GM12864 (cell line): ENCODE measurements around the gene ZC3H15.

Experiments
- DNase-seq: peaks from one replicate; pipeline ENCODE4 v3.0.0-alpha.2; 2011; ENCODE audit warnings: low read depth
- H3K4me3 ChIP-seq: 2 replicates; pipeline ENCODE4 v1.5.1; 2011; ENCODE audit warnings: mild to moderate bottlenecking, low read depth, low read length, control low read depth
- TF ChIP-seq, protein P1 (sequence below): IDR thresholded peaks from 2 replicates; pipeline ENCODE4 v1.5.1; 2011; ENCODE audit warnings: low read depth, mild to moderate bottlenecking, moderate library complexity, low read length, control low read depth, inconsistent platforms; ENCODE audit errors: missing control alignments

Gene ZC3H15

DNA sequence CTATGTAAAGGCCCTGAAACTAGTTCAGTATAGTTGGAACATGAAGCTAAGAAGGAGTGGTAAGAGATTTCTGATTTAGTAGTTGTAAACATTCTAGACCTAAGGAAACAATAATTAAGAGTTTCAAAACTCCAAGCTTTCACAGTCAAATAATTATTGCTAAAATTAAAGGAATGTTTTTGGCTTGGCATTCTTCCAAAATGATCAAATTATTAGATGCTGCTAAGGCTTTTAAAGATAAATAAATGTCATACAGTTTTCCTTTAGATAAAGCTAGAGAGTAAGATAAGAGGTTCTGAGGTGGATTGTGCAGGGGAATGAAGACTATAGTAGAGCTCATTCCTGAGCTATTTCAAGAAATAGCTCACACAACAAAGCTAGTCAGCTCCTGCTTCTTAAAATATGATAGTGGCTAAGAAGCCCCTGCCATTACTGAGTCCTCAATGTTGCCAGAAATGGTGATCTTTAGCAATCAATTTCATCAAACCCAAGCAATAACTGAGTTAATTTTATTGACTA, 45.3 kb downstream of the ZC3H15 start:
- no peak overlapping the region for H3K4me3 ChIP-seq
- DNase-seq = no peak
- TF ChIP-seq, protein P1, sequence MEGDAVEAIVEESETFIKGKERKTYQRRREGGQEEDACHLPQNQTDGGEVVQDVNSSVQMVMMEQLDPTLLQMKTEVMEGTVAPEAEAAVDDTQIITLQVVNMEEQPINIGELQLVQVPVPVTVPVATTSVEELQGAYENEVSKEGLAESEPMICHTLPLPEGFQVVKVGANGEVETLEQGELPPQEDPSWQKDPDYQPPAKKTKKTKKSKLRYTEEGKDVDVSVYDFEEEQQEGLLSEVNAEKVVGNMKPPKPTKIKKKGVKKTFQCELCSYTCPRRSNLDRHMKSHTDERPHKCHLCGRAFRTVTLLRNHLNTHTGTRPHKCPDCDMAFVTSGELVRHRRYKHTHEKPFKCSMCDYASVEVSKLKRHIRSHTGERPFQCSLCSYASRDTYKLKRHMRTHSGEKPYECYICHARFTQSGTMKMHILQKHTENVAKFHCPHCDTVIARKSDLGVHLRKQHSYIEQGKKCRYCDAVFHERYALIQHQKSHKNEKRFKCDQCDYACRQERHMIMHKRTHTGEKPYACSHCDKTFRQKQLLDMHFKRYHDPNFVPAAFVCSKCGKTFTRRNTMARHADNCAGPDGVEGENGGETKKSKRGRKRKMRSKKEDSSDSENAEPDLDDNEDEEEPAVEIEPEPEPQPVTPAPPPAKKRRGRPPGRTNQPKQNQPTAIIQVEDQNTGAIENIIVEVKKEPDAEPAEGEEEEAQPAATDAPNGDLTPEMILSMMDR = no peak

DNA sequence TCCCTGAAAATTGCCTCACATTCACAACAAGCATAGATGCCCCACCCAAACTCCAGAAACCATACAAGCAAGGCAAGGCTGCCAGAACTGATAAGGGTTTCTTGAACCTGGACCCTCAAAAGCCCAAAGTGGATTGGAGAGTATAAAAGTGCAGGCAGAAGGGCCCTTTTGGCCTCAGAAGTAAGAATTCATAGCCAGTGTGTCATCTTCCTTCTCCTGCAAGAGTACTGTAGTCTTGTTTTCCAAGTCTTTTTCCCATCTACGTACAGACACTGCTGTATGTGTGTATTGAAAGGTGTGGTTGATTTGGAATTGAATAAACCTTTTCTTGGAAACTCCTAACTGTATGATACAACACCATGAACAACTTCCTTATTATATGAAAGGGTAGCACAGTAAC, 46.8 kb downstream of the ZC3H15 start:
- TF ChIP-seq, protein P1 = no peak
- DNase-seq = no peak
- no peak overlapping the region for H3K4me3 ChIP-seq

GRCh38 chr2:186533717-186534116, 47.7 kb downstream of the ZC3H15 start:
- H3K4me3 ChIP-seq = no peak overlapping the region
- no peak for DNase-seq
- TF ChIP-seq, protein P1 = no peak

DNA sequence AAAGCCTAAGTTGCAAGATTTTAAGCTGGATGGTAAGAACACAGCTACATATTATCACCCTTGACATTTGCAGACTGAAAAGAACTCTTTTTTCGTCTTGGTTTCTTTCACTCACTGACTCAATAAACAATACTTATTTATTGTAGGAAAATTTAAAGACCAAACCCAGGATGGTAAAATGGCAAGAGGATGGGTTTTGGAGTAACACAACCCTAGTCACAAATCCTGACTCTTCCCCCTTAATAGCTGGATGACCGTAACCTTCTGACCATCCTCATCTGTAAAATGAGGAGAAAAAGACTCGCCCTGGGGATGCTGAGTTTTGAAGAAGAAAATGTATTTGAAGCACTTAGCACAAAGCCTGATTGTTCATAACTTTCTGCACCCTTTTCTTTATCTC, 48.3 kb downstream of the ZC3H15 start:
- no peak overlapping the region for H3K4me3 ChIP-seq
- TF ChIP-seq, protein P1 = no peak
- no peak for DNase-seq

DNA sequence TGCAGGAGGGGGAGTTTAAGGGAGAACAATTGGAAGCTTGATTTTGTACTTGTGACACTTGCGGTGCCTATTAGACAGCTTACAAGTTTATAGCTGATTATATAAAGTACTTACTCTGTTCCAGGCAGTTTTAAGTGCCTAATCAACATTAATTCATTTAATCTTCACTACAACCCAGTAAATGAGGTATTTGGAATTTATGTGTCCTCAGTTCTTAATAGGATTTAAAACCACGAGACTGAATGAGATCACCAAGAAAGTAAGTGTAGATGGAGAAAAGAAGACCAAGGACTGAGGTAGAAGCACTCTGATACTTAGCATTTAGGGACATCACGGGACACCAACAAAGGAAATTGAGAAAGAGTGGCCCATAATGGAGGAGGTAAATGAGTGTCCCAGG, 49.8 kb downstream of the ZC3H15 start:
- DNase-seq = no peak
- TF ChIP-seq, protein P1 = no peak
- H3K4me3 ChIP-seq = no peak overlapping the region

DNA sequence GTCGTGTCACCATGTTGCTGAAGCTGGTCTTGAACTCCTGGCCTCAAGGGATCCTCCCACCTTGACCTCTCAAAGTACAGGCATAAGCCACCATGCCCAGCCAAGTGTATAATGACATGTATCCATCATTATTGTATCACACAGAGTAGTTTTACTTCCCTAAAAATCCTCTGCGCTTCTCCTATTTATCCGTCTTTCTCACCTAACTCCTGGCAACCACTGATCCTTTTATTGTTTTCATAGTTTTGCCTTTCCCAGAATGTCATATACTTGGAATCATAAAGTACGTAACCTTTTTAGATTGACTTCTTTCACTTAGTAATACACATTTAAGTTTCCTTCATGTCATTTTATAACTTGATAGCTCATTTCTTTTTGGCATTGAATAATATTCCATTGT, 51.0 kb downstream of the ZC3H15 start:
- H3K4me3 ChIP-seq = no peak overlapping the region
- TF ChIP-seq, protein P1 = no peak
- DNase-seq = no peak

GRCh38 chr2:186540941-186541340, 54.9 kb downstream of the ZC3H15 start:
- DNase-seq = no peak
- TF ChIP-seq, protein P1 = no peak
- H3K4me3 ChIP-seq = no peak overlapping the region
